ENCODE results near the gene ATXN8OS. TPM values are rescaled to one million over a fixed set of nuclear protein-coding genes. Genes with fewer than 3 reads are reported as not detected.

Gene ATXN8OS
- total RNA-seq, 1 experiment from 2014 or later, result not detected

DNA sequence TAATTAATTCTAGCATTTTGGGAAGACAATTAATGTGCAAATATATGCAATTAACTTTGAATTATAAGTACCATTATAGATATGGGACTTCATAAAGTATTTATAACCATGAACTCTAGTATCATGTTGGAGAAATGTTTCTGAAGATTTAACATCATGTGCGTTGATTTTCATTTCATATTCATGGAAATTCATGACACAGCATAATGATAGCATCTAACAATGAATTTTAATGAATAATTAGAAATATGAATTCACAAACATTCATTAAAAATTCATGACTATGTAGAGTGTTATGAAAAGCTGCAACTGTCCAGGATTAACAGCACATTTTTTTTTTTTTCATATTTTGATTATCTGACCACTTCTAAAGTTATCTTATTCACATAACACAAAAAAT, 70.7 kb downstream of the ATXN8OS start:
- Histone ChIP-seq H2BK20ac (ENCODE audit: low read depth, low read length, poor library complexity, severe bottlenecking) (no peak overlapping the region), H3K4ac (ENCODE audit: low read depth, low read length) (no peak overlapping the region), H2BK120ac (ENCODE audit: low read depth, low read length, poor library complexity, severe bottlenecking) (no peak overlapping the region), H3T11ph (ENCODE audit: low read length) (no peak overlapping the region), H3K27me3 (ENCODE audit: insufficient read depth, low read length) (no peaks in the 10 kb centered on the region), H3K4me2 (ENCODE audit: insufficient read depth, insufficient read length, low read length) (no peak overlapping the region), H3K79me1 (ENCODE audit: insufficient read depth, low read depth, low read length, poor library complexity, severe bottlenecking) (no peaks in the 10 kb centered on the region), H2AFZ (ENCODE audit: low read length) (no peak overlapping the region), H3K79me2 (ENCODE audit: insufficient read depth, low read length) (no peaks in the 10 kb centered on the region), H3K14ac (ENCODE audit: insufficient read depth, low read length) (no peak overlapping the region), H3K9ac (ENCODE audit: extremely low read depth, insufficient read length, low read length) (no peak overlapping the region), H3K4me1 (ENCODE audit: insufficient read depth, low read length) (no peaks in the 10 kb centered on the region; the same call in 1 of the 2 replicates), H3K9me3 (ENCODE audit: control insufficient read depth, low read depth, low read length) (no peaks in the 10 kb centered on the region), H3K23ac (ENCODE audit: insufficient read length, low read depth, low read length) (no peak overlapping the region), H3K56ac (ENCODE audit: insufficient read length, low read depth, low read length) (no peak overlapping the region), H3K18ac (ENCODE audit: insufficient read length, low read depth, low read length) (no peak overlapping the region), H4K20me1 (ENCODE audit: control insufficient read depth, insufficient read depth, insufficient read length) (no peaks in the 10 kb centered on the region), H4K8ac (replicated peaks; ENCODE audit: insufficient read length, low read depth, low read length) (no peak overlapping the region), H4K5ac (ENCODE audit: insufficient read length, low read depth, low read length) (no peak overlapping the region), H4K91ac (ENCODE audit: insufficient read length, low read depth, low read length) (no peak overlapping the region), H2BK5ac (ENCODE audit: insufficient read length, low read length) (no peak overlapping the region), H3K23me2 (ENCODE audit: insufficient read length, low read depth, low read length, poor library complexity, severe bottlenecking) (no peaks in the 10 kb centered on the region), H2BK12ac (ENCODE audit: insufficient read length, low read depth, low read length) (no peak overlapping the region), H2BK15ac (ENCODE audit: low read depth, low read length) (no peak overlapping the region), H3K27ac (ENCODE audit: insufficient read length, low read depth, low read length) (no peak overlapping the region), H2AK5ac (ENCODE audit: insufficient read length, low read length) (no peak overlapping the region)
- no peak overlapping the region for H3K4me3 Mint-ChIP-seq
- no peaks in the 10 kb centered on the region; a peak in 1 of 7 replicates for H3K36me3 Mint-ChIP-seq (ENCODE audit: insufficient read depth in 1 of 3, low read depth in 3 of 3)
- H3K9me3 Mint-ChIP-seq, result no peaks in the 10 kb centered on the region
- no peak for DNase-seq
- WGBS (ENCODE audit: extremely low coverage, insufficient read length, low lambda C conversion rate), result no CpG with 5 or more reads among the region's 1 CpG
- H3K4me1 Mint-ChIP-seq, result peaks cover 2 to 3% of the 10 kb centered on the region in 2 experiments; a peak in 2 of 4 replicates
- H3K27me3 Mint-ChIP-seq (ENCODE audit: low read depth), result no peaks in the 10 kb centered on the region
- H3K27ac Mint-ChIP-seq, result no peak overlapping the region
- TF ChIP-seq, protein P1, sequence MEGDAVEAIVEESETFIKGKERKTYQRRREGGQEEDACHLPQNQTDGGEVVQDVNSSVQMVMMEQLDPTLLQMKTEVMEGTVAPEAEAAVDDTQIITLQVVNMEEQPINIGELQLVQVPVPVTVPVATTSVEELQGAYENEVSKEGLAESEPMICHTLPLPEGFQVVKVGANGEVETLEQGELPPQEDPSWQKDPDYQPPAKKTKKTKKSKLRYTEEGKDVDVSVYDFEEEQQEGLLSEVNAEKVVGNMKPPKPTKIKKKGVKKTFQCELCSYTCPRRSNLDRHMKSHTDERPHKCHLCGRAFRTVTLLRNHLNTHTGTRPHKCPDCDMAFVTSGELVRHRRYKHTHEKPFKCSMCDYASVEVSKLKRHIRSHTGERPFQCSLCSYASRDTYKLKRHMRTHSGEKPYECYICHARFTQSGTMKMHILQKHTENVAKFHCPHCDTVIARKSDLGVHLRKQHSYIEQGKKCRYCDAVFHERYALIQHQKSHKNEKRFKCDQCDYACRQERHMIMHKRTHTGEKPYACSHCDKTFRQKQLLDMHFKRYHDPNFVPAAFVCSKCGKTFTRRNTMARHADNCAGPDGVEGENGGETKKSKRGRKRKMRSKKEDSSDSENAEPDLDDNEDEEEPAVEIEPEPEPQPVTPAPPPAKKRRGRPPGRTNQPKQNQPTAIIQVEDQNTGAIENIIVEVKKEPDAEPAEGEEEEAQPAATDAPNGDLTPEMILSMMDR (conservative IDR thresholded peaks at IDR 0.05), result no peak

Other genes starting within 250 kb of the ATXN8OS start
- not detected in 2 replicates for gene KLHL1, start 626 bp downstream of the ATXN8OS start, total RNA-seq (2021)